Inflammatory macrophage treated with lipopolysaccharide for 1 hour (primary cell): ENCODE data around the gene CD320.
"Not testable (repeated sequence)": the region's sequence is repeated elsewhere in the genome, so short reads cannot be mapped to it uniquely, and the experiment has no call there.

ENCODE experiments used
- DNase-seq, 2 donors: peaks; one replicate each; pipeline ENCODE4 v3.0.0-alpha.2; 2020 to 2022

Gene CD320

GRCh38 chr19:8307965-8308866 lies at the start of gene CD320:
TSS of gene CD320 (minus strand) at chr19:8308358. CDS start at chr19:8308290, 68 bp downstream.
- peak; percentile 66 to 91 for DNase-seq

DNA sequence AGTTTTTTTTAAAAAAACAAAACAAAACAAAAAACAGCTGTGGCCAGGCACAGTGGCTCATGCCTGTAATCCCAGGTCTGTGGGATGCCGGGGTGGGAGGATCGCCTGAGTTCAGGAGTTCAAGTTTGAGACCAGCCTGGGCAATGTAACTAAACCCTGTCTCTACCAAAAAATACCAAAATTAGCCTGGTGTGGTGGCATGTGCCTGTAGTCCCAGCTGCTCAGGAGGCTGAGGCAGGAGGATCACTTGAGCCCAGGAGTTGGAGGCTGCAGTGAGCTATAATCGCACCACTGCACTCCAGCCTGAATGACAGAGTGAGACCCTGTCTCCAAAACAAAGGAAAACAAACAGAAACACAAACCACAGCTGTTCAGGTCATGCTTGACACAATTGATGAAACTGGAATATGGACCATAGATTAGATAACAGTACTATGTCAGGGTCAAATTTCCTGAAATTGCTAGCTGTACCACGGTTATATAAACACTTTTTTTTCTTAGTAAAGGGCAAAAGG lies 48.9 kb upstream of the CD320 start:
- no peak for DNase-seq

DNA sequence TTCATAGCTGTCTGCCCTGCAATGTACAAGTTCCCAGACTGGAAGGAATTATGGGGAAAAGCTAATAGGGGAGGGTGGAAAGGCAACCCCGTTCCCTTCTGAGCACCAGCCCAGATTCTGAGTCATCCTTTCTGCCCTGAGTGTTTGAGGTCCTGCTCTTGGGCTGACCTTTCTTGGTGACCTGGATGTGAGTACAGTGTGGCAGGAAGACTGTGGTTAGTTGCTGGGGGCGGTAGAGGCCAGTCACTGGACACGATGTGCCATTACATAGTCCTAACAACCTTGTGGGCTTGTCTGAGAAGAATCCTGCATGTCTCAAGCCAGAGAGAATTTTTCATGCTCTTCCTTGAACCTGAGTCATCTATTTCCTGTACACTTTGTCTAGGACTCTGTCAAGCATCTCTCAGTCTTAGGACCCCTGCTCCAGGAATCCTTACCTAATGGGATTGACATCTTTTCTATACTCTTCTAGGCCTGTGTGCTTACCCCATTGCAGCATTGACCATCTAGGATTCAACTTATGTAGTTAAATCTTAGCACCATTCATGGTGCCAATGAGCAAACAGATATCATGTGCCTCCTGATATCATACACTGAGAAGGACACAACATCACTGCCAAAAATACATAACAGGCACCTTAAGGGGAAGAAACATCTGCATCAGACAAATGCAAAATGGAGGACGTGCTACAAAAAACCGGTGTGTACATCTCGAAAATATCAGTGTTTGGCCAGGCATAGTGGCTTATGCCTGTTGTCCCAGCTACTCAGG lies 47.7 kb upstream of the CD320 start:
- peak; percentile 90 to 97 for DNase-seq

DNA sequence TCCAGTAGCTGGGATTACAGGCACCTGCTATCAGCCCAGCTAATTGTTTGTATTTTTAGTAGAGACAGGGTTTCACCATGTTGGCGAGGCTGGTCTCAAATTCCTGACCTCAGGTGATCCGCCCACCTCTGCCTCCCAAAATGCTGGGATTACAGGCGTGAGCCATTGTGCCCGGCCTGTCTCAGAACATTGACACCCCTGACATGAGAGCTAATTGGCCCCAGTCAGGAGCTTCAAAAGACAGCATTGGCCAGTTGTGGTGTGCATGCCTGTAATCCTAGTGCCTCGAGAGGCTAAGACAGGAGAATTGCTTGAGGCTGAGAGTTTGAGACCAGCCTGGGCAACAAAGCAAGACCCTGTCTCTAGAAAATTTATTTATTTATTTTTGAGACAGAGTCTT lies 44.7 kb upstream of the CD320 start:
- not testable (repeated sequence) for DNase-seq

DNA sequence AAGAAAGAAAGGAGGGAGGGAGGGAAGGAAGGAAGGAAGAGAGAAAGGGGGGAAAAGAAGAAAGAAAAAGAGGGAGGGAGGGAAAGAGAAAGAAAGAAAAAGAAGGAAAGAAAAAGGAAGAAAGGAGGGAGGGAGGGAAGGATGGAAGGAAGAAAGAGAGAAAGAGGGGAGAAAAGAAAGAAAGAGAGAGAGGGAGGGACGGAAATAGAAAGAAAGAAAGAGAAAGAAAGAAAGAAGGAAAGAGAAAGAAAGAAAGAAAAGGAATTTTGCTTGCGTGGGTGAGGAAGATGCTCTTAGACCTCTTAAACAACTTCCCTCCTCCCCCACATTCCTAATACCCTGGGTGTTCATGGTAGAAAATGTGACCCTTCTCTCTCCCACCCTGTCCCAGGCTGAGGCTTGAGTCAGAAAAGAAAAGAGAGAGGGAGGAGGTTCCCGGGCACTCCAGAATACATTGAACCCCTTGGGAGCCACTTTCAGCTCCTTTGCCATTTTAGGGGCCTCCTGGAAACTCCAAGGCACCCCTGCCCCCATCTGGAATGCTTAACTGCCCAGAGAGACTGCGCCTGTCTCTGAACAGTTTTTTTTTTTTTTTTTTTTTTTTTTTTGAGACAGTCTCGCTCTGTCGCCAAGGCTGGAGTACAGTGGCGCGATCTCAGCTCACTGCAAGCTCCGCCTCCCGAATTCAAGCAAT lies 44.1 kb upstream of the CD320 start:
- peak in 1 of 2 donors; percentile 66 for DNase-seq

DNA sequence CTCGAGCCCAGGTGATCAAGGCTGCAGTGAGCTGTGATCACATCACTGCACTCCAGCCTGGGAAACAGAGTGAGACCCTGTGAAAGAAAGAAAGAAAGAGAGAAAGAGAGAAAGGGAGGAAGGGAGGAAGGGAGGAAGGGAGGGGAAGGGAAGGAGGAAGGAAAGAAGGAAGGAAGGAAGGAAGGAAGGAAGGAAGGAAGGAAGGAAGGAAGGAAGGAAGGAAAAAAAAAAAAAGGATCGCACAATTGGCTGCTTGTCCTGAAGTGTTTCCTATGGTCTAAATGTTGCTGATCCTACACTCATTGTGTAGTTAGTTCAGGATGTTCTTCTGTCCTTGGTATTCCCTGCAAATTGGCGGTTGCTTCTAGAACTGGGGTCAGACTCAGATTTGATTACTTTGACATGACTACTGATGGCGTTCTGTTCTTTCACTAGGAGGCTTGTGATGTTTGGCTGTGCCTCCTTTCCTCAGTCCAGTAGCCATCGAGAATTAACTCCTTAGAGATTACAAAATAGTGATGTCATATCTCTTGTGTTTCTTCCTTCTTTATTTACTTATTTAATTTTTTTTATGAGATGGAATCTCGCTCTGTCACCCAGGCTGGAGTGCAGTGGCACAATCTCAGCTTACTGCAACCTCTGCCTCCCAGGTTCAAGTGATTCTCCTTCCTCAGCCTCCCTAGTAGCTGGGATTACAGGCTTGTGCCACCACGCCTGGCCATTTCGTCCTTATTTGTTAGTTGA lies 41.6 kb upstream of the CD320 start:
- DNase-seq: not testable (repeated sequence)

DNA sequence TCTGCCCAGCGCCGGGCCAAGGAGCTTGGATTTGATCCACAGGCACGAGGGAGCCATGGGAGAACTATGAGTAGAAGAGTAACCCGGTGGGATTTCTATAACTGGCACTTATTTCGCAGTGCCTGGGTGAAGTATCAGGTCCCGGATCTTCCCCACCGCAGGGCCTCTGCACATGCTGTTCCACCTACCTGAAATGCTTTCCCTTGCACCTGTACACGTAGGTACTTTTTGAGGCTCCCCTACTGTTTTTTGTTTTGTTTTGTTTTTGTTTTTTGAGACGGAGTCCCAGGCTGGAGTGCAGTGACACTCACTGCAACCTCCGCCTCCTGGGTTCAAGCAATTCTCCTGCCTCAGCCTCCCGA lies 35.3 kb upstream of the CD320 start:
- DNase-seq: no peak

- DNase-seq: peak; percentile 95 to 97
Measured at GRCh38 chr19:8342684-8343482, 34.7 kb upstream of the CD320 start, which contains the start of gene KANK3. TSS of gene KANK3 (minus strand) at chr19:8343262. CDS start at chr19:8337828, 5,434 bp downstream.

GRCh38 chr19:8342316-8342683 lies 34.1 kb upstream of the CD320 start:
- no peak for DNase-seq

GRCh38 chr19:8341504-8341903 lies 33.3 kb upstream of the CD320 start:
- not testable (repeated sequence) for DNase-seq

DNA sequence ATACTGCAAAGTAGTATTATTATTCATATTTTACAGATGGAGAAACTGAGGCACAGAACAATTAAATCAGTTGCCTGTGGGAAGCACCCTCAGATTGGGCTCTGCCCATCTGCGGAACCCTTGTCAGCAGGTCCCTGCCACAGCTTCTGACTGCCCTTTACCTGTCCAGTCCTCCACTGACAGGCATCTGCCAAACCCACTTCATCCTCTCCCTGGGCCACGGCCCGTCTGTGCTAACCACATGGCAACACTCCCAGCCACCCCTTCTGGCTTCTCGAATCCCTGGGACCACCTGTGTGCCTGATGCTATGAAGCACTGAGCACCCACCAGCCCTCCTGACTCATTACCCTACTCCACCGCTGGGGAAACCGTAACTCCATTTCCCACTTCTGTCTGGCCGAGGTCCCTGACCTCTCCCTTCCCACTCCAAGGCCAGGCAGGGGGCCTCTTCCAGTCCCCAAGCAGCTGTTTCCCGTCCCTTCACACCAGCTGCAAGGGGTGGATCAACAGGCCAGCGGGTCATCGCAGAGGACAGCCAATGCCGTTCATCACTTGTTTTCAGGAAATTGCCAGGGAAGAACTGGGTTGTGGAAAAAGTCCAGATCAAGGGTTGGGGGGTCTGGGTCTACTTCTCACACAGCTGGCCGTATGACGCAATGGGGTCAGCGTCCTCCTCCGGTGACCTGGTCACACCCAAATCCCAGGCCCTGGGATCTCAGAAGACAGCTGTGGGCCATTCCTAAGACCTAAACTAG lies 32.4 kb upstream of the CD320 start:
- DNase-seq: no peak

DNA sequence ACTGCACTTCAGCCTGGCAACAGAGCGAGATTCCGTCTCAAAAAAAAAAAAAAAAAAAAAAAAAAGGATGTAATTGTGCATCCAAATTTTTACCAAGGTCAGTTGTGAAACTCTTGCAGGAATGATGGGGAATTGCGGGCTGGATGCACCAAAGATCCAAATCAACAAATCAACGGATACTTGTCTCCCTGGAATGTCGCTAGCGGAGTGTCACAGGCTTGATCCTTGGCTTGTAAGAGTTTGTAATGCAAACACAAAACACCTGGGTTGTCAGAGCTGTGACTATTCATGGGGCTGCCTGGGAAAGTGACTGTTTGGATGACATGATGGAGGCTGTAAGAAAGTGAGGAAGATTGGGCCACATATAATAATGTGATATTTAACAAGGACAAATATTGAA lies 30.7 kb upstream of the CD320 start:
- no peak for DNase-seq

DNA sequence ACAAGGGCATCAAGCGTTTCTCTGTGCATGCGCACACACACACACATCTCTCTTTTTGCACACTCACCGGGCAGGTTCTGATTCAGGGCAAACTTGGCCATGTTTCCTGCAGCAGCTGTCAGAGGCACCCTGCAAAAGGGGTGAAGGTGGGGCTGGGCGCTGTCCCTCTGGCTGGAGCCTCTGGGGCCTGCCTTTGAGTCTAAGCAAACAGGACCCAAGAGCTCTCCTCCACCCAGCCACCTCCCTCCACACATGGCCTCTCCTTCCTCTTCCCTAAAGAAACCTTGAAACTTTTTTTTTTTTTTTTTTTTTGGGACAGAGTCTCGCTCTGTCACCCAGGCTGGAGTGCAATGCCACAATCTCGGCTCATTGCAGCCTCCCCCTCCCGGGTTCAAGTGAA lies 29.6 kb upstream of the CD320 start:
- no peak for DNase-seq

GRCh38 chr19:8336660-8337059 lies 28.5 kb upstream of the CD320 start:
- peak in 1 of 2 donors; percentile 70 for DNase-seq

- DNase-seq: peak in 1 of 2 donors; percentile 24
Measured at GRCh38 chr19:8336072-8336569, 28.0 kb upstream of the CD320 start.

DNA sequence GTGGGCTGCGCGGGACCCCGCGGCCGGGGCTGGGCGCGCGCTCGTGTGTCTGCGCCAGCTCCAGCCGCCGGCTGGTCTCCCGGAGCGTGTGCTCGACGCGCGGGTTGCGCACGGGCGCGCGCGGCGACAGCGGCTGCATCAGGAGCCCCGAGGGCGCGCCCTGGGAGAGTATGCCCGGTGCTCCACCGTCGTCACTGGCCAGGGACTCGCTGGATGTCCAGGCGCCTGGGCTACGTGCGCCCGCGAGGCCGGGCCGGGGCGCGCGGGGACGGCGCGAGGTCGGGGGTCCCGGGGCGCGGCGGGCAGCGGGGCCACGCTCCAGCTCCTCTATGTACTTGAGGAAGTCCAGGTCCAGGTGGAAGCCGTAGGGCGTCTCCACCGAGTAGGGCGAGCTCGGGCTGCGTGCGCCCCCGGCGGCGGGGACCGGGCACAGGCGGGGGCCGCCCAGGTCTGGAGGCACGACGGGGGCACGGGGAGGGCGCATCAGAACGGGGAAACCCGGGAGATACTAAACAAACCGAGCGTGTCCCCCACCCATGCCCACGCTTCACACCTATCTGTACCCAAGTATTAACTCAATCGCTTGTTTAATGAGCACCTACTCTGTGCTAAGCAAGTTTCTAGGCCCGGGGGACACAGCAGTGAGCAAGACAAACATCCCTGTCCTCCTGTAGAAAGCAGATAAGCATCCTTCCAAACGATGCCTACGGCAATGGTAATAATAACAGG lies 27.3 kb upstream of the CD320 start:
- no peak for DNase-seq

GRCh38 chr19:8334458-8335342 lies 26.5 kb upstream of the CD320 start:
- DNase-seq: peak; percentile 27 to 56

DNA sequence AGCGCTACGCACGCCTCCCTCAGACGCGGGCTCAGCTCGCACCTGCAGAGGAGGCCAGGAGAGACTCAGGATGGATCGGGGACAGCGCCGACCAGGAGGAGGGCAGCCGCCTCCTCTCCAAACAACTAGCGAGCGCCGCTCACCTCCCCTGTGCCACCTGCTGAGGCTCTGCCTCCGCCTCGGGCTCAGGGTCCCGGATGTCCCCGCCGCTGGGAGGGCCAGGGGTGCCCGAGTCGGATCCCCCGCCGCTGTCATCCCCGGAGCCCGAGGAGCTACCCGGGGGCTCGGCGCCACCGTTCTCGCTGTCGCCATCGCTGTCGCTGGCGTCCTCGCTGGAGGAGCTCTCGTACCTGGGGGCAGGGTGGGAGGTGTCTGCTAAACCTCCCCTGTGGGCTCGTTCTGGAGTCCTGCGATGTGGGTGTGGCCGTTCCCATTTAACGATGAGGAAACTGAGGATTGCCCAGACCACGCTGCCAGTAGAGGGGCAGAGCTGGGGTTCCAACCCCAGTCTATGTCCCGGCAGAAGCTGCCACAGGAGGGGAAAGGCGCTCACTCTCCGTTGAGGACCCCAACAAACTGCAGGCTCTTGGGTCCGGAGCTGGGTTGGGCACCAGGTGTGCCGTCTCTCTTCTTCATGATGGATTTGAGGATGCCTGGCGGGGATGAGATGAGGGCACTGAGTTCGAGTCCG lies 25.8 kb upstream of the CD320 start:
- no peak for DNase-seq
